ENCODE results near the gene SEPTIN10.

SEPTIN10 gene

GRCh38 chr2:109501461-109501860 lies 112.3 kb downstream of the SEPTIN10 start:
- in situ Hi-C loops (cut with HindIII; ENCODE audit: low pct_unique_long_range_greater_than_20kb, low sequenced_read_pairs) = no loop called here
- DNase-seq (ENCODE audit: low read depth in 1 of 2, low spot score in 1 of 2) = no peak

DNA sequence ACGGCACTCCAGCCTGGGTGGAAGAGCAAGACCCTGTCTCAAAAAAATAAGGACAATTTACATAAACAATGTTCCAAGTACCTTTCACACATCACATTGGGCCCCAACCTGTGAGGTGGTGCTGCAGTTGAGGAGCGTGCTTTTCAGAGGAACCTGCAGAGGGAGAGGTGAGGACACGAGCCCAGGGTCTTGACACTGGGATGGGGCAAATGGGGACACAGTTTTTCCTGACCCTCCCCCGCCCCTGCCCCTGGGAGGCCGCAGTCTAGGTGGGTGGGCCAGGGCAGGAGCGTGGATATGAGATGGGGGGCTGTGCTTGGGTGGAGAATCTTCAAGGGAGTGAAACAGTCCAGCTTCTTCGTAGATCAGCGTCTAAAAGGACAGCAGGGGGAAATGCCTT lies 112.9 kb downstream of the SEPTIN10 start:
- TF ChIP-seq JUND (IDR thresholded peaks at IDR 0.05; ENCODE audit: low read depth) = no peak
- in situ Hi-C loops (cut with HindIII; ENCODE audit: low pct_unique_long_range_greater_than_20kb, low sequenced_read_pairs) = no loop called here
- no peak for DNase-seq (ENCODE audit: low read depth in 1 of 2, low spot score in 1 of 2)

More at GRCh38 chr2:109501461-109501860, 112.3 kb downstream of the SEPTIN10 start:
- TF ChIP-seq JUND (IDR thresholded peaks at IDR 0.05; ENCODE audit: low read depth) = no peak

- DNase-seq (ENCODE audit: low read depth in 1 of 2, low spot score in 1 of 2) = peak; percentile 49 to 65
- in situ Hi-C loops (cut with HindIII; ENCODE audit: low pct_unique_long_range_greater_than_20kb, low sequenced_read_pairs) = no loop called here
- no peak for TF ChIP-seq JUND (IDR thresholded peaks at IDR 0.05; ENCODE audit: low read depth)
These were observed 114.2 kb downstream of the SEPTIN10 start for GRCh38 chr2:109499566-109499965.

DNA sequence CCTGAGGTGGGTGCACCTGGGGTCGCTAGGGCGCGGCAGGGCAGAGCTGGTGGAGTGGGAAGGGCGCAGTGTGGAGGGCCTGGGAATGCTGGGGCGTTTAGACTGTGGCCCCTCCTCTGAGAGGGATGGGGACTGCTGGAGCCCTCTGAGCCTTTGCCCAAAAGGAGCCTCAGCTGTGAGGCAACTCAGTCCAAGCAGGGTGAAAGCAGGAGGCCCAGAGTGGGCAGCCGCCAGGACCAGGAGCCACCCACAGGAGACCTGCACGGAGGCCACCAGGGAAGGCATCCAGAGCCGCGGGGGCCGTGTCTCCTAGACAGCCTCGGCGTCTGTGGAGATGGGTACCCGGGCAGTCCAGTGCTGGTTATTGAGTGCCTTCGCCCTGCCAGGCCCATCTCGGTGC lies 114.9 kb downstream of the SEPTIN10 start:
- in situ Hi-C loops (cut with HindIII; ENCODE audit: low pct_unique_long_range_greater_than_20kb, low sequenced_read_pairs) = no loop called here
- no peak for TF ChIP-seq JUND (IDR thresholded peaks at IDR 0.05; ENCODE audit: low read depth)
- no peak for DNase-seq (ENCODE audit: low read depth in 1 of 2, low spot score in 1 of 2)

- in situ Hi-C loops (cut with HindIII; ENCODE audit: low pct_unique_long_range_greater_than_20kb, low sequenced_read_pairs) = no loop called here
These were observed 115.6 kb downstream of the SEPTIN10 start for GRCh38 chr2:109497911-109498870.

GRCh38 chr2:109497463-109497862 lies 116.3 kb downstream of the SEPTIN10 start:
- DNase-seq (ENCODE audit: low read depth in 1 of 2, low spot score in 1 of 2) = no peak
- in situ Hi-C loops (cut with HindIII; ENCODE audit: low pct_unique_long_range_greater_than_20kb, low sequenced_read_pairs) = no loop called here

More at GRCh38 chr2:109497911-109498870, 115.6 kb downstream of the SEPTIN10 start:
- DNase-seq (ENCODE audit: low read depth in 1 of 2, low spot score in 1 of 2) = no peak
- no peak for TF ChIP-seq JUND (IDR thresholded peaks at IDR 0.05; ENCODE audit: low read depth)

DNA sequence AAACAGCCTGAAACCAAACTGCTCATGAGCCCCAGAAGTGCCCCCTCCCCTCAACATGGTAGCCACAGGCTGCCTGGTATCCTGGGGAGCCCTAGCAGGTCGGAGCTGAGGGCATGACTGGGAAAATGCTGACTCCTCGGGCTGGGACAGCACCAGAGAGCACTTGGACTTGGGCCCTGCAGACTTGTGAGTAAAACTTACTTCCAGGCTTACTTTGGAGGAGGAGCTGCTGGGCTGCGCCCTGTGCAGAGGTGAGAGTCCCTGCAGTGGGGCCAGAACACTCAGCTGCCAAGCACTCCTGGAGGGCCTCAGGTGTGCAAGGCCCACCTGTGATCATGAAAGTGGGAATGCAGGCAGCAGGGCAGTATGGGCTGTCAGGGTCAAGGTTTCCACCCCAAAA lies 119.4 kb downstream of the SEPTIN10 start:
- in situ Hi-C loops (cut with HindIII; ENCODE audit: low pct_unique_long_range_greater_than_20kb, low sequenced_read_pairs) = no loop called here
- no peak for DNase-seq (ENCODE audit: low read depth in 1 of 2, low spot score in 1 of 2)
- no peak for TF ChIP-seq JUND (IDR thresholded peaks at IDR 0.05; ENCODE audit: low read depth)

More at GRCh38 chr2:109497463-109497862, 116.3 kb downstream of the SEPTIN10 start:
- no peak for TF ChIP-seq JUND (IDR thresholded peaks at IDR 0.05; ENCODE audit: low read depth)

GRCh38 chr2:109493176-109493935 lies 120.4 kb downstream of the SEPTIN10 start:
- TF ChIP-seq JUND (IDR thresholded peaks at IDR 0.05; ENCODE audit: low read depth) = no peak
- no peak for DNase-seq (ENCODE audit: low read depth in 1 of 2, low spot score in 1 of 2)
- in situ Hi-C loops (cut with HindIII; ENCODE audit: low pct_unique_long_range_greater_than_20kb, low sequenced_read_pairs) = no loop called here

Measured in T47D (cell line).